GM21576 (cell line): ENCODE results near the gene ZFP92.

ENCODE experiments used
- ATAC-seq: cut with Tn5 transposase; IDR thresholded peaks from one replicate; pipeline ENCODE4 v1.9.1; 2021; ENCODE audit warnings: mild to moderate bottlenecking, moderate library complexity; ENCODE audit not compliant: unreplicated experiment

ZFP92 gene

GRCh38 chrX:153406903-153407302 is 4.4 kb upstream of the ZFP92 start:
- no peak for ATAC-seq

DNA sequence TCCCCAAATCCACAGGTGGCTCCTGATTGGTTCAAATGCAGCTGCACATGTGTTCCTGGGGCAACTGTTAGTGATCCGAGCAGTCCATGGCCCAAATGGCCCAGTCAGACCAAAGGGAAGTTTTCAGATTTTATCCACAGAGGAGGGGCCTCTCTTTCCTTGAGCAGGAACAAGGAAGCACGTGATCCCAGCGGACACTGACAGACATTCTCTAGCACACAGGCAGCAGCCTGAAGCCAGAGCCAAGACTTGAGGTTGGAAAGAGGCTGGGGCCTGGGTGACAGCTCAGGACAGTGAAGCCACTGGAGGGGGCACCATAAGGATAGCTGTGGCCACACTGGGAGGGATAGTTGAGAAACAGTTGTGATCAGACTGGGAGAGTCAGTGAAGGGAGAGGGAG is 3.5 kb upstream of the ZFP92 start:
- ATAC-seq: no peak

- ATAC-seq: no peak
These were observed 3.0 kb upstream of the ZFP92 start for GRCh38 chrX:153408221-153408721.

- ATAC-seq: no peak
These were observed 2.4 kb upstream of the ZFP92 start for GRCh38 chrX:153408871-153409351.

DNA sequence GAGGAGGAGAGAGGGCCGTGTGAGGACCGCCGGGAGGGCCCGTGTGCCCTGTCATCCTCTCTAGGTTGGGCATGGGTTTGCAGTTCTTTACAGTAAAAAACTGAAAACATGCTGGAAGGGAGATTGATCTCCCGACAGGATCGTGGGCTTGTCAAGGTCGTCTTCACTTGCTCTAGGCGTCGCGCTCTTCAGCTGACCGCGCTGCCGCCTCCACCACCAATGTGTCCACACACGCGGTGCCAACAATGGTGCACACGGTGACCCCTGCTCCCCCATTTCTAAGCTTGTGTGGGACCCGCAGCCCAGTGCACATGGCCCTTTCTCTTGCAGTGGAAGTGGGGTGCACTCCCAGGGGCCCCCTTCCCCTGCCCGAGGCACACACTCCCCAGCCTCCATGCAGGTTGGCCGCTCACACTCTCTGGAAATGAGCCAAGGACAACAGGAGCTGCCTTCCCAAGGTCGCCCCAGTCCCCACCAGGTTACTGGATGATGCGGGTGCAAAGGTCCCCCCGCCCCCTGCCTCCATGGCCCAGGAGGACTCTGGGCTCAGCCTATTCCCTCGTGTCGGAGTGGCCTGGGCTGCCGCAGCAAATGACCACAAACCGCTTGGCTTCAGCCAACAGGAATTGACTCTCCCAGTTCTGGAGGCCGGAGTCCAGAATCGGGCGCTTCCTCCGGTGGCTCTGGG is 1.7 kb upstream of the ZFP92 start:
- ATAC-seq: no peak

DNA sequence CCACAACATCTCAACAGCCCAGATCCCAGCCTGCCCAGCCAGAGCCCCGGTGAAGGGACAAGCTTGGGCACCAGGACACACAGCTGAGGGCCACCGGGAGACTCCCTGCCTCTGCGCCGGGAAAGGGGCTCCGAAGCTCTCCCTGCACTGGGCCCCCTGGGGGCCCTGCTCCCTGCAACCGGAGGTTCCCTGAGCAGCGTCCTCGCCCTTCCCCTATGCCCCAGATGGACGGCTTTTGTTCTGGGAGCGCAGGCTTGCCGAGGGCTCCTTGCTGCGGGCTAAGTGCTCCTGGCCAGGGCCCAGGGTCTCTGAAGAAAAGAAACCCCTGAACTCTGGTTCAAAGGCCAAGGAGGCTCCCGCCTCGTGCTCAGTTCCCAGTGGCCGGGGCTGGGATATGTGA is 899 bp upstream of the ZFP92 start:
- no peak for ATAC-seq

DNA sequence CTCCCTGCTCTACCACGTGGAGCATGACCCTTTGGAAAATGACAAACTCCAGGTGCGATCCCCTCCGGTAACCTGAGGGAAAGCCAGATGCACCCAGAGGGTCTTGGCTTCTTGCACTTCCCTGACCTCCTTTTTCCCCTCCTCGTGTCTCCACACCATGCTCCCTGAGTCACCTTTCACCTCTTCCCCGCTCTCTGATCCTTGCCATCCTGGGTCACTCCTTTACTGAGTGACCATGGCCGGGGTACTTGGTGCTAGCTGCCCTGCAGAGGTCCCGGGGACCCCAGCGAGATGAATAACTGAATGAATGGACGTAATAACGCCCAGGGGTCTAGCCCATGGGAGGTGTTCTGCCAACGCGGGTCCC is 401 bp upstream of the ZFP92 start:
- no peak for ATAC-seq

- no peak for ATAC-seq
These were observed 809 bp downstream of the ZFP92 start for GRCh38 chrX:153411988-153412574.

DNA sequence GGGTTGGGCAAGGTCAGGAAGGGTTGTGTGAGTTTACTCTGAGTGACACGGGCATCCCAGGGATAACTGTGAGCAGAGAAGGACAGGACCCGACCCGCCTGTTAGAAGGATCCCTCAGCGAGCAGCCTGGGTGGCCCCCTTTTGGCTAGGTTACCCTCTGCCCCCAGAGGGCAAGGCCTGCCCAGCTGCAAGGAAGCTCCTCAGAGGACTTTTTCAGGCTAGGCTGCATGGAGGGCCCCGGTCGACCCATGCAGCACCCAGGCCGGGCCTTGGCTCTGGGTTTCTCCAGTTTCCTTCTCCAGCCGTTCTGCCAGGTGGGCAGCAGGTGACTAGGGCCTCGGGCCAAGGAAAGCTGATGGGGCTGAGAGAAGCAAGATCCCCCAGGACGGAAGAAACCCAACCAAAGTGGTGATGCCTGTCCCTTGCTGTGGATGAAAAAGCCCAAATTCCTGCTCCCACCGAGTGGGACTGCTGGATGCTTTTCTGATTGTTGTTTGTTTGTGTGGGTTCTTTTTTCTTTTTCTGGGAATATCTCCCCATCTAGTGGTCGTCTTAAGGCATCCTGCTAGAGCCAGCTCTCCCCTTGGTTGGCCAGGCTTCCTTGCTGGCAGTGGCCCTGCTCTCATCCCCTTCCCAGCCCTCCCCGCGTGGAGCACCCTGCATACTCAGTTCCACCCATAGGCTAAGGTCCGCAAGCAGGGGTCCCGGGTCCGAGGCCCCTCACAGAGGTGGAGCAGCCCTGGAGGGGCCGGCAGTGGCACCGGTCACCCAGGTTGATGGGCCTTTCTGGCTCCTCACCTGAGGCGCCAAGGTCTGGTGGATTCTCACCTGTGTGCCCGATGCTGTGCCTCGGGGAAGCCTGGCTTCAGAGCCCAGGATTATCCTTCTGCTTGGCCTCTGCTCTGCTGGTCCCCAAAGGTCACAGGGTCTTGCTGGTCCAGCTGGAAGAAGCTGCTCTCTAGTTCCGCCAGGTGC is 1.8 kb downstream of the ZFP92 start:
- no peak for ATAC-seq

GRCh38 chrX:153413731-153414130 is 2.5 kb downstream of the ZFP92 start:
- ATAC-seq: no peak

DNA sequence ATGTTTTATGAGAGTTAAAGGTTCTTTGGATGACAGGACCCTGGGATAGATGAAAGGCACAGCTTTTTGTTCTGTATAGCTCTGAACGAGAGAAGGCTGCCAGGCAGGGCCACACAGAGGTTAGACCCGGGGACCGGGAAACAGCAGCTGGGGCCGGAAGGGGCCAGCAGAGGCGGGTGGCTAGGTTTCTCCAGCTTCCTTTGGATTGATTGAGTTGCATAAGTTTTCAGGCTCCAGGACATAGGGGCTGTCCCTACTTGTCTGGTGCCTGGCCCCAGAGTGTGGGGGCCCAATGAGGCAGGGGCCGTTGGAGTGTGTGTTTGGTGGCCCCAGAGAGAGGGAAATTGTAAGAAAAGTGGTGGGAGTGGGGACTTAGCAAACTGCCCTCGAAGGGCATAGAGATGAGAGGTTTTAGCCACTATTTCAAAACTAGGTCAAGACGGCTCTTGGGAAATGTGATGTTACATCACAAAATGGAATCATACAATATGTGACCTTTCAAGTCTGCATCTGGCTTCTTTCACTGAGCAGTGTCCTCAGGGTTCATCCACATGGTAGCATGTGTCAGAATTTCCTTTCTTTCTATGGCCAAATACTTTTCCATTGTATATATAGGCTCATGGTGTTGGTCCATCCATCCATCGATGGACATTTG is 3.7 kb downstream of the ZFP92 start:
- no peak for ATAC-seq

GRCh38 chrX:153416781-153417450 is 5.6 kb downstream of the ZFP92 start:
- ATAC-seq: no peak

DNA sequence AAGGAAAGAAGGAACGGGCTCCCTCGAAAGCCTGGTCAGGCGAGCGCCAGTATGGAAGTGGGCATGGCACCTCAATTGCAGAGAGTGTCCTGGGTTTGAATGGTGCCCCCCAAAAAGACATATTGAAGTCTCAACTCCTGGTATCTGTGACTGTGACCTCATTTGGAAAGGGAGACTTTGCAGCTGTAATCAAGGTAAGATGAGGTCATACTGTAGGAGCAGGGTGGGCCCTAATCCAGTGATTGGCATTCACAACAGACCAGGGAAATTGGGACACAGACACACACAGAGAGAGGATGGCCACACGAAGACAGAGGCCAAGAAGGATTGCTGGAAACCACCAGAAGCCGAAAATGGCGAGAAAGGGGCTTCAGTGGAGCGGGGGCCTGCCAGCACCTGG is 6.4 kb downstream of the ZFP92 start:
- ATAC-seq: no peak

- no peak for ATAC-seq
These were observed 9.8 kb downstream of the ZFP92 start for GRCh38 chrX:153420851-153421599.

- ATAC-seq: no peak
These were observed 10.6 kb downstream of the ZFP92 start for GRCh38 chrX:153421856-153422255.

GRCh38 chrX:153423652-153424051 is 12.4 kb downstream of the ZFP92 start:
- no peak for ATAC-seq

DNA sequence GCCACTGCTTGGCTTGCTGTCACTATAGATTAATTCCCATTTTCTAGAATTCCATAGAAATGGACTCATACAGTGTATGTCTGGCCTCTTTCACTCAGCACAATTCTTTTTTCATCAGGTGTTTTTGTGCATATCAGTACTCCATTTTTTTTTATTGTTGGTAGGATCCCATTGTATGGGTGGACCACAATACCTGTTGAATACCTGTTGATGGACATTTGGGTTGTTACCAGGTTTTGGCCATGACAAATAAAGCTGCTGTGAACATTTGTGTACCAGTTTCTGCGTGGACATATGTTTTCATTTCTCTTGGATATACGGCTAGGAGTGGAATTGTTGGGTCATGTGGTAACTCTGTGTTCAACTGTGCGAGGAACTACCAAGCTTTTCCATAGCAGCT is 14.9 kb downstream of the ZFP92 start:
- no peak for ATAC-seq

GRCh38 chrX:153430796-153431195 is 19.5 kb downstream of the ZFP92 start:
- ATAC-seq: no peak

DNA sequence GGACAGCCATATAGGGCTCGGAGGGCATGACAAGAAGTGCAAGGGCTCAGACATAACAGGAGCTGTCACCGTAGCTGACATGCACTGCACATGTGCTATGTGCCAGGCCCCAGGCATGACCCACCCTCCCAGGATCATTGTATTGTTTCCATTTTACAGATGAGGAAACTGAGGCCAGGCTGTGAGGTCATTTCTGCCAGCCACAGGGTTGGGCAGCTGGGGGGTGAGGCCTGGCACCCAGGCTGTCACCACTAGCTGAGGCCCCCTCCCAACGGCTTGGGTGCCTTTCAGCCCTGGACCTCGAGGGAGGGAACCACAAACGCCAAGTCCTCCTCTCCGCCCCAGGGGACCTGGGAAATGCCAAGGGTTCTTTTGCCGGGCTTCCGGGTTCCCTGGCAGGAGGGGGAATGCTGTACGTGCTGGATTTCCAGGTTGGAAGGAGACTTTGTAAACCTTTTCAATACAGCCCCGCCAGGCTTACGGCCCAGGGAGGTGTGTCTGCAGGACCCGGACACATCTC is 21.9 kb downstream of the ZFP92 start:
- ATAC-seq: no peak
